ENCODE measurements around the gene ARFGAP3.
"Not testable (repeated sequence)": the region's sequence is repeated elsewhere in the genome, so short reads cannot be mapped to it uniquely, and the experiment has no call there.

ARFGAP3 gene

DNA sequence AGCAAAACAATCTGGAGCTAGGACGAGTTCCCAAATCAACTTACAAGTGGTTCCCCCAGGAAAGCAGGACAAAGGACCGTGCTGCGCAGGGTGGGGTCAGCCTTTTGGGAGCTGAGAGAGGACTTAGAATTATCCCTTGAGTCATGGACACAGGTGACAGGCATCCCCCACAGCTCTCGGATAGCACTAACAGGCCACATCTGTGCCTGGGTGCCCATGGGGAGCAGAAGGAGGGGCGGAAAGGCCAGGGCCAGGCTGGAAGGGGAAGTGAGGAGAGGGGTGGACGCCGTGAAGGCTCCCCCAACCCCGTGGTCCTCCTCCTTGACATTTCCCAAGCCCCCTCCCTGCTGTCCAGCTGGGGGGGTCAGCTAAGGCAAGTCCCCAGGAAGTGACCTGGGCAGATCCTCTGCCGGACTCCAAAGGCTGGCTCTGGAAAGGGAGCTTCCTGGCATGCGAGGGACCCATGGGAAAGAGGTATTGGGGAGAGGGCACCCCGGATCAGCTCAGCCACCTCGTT is 104.8 kb downstream of the ARFGAP3 start:
- TF ChIP-seq, protein P1, sequence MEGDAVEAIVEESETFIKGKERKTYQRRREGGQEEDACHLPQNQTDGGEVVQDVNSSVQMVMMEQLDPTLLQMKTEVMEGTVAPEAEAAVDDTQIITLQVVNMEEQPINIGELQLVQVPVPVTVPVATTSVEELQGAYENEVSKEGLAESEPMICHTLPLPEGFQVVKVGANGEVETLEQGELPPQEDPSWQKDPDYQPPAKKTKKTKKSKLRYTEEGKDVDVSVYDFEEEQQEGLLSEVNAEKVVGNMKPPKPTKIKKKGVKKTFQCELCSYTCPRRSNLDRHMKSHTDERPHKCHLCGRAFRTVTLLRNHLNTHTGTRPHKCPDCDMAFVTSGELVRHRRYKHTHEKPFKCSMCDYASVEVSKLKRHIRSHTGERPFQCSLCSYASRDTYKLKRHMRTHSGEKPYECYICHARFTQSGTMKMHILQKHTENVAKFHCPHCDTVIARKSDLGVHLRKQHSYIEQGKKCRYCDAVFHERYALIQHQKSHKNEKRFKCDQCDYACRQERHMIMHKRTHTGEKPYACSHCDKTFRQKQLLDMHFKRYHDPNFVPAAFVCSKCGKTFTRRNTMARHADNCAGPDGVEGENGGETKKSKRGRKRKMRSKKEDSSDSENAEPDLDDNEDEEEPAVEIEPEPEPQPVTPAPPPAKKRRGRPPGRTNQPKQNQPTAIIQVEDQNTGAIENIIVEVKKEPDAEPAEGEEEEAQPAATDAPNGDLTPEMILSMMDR (IDR thresholded peaks at IDR 0.05; ENCODE audit: low read depth, low read length) = no peak
- H3K4me3 ChIP-seq (ENCODE audit: low read depth, low read length) = no peak overlapping the region

GRCh38 chr22:42750421-42750820 is 106.7 kb downstream of the ARFGAP3 start:
- H3K4me3 ChIP-seq (ENCODE audit: low read depth, low read length) = not testable (repeated sequence)

GRCh38 chr22:42747701-42748513 is 109.2 kb downstream of the ARFGAP3 start:
- TF ChIP-seq, protein P1 (IDR thresholded peaks at IDR 0.05; ENCODE audit: low read depth, low read length) = no peak
- no peak overlapping the region for H3K4me3 ChIP-seq (ENCODE audit: low read depth, low read length)

Measured in WI38 (cell line).